GM18870 (cell line): ENCODE results near the gene TMEM163.
"Not testable (repeated sequence)": the region's sequence is repeated elsewhere in the genome, so short reads cannot be mapped to it uniquely, and the experiment has no call there.

Experiments used
- ATAC-seq: cut with Tn5 transposase; IDR thresholded peaks from one replicate; pipeline ENCODE4 v1.9.1; 2021; ENCODE audit warnings: moderate library complexity; ENCODE audit not compliant: unreplicated experiment

The TMEM163 gene

GRCh38 chr2:134540990-134541389, 177.8 kb downstream of the TMEM163 start:
- ATAC-seq = no peak

- ATAC-seq = no peak
Observed at GRCh38 chr2:134539981-134540380, 178.8 kb downstream of the TMEM163 start.

- no peak for ATAC-seq
Observed at GRCh38 chr2:134537702-134538101, 181.1 kb downstream of the TMEM163 start.

GRCh38 chr2:134537121-134537520, 181.7 kb downstream of the TMEM163 start:
- no peak for ATAC-seq

- ATAC-seq = no peak
Observed at GRCh38 chr2:134536296-134536695, 182.5 kb downstream of the TMEM163 start.

GRCh38 chr2:134532537-134532936, 186.3 kb downstream of the TMEM163 start:
- no peak for ATAC-seq

- no peak for ATAC-seq
Observed at GRCh38 chr2:134527381-134527780, 191.4 kb downstream of the TMEM163 start.

- ATAC-seq = no peak
Observed at GRCh38 chr2:134522496-134523455, 196.0 kb downstream of the TMEM163 start.

GRCh38 chr2:134518101-134518500, 200.7 kb downstream of the TMEM163 start:
- no peak for ATAC-seq

- ATAC-seq = no peak
Observed at GRCh38 chr2:134515137-134515536, 203.7 kb downstream of the TMEM163 start.

GRCh38 chr2:134513465-134513804, 205.4 kb downstream of the TMEM163 start:
- ATAC-seq = no peak

- no peak for ATAC-seq
Observed at GRCh38 chr2:134512734-134513464, 205.9 kb downstream of the TMEM163 start.

- no peak for ATAC-seq
Observed at GRCh38 chr2:134508391-134508790, 210.4 kb downstream of the TMEM163 start.

GRCh38 chr2:134507697-134508096, 211.1 kb downstream of the TMEM163 start:
- no peak for ATAC-seq

- not testable (repeated sequence) for ATAC-seq
Observed at GRCh38 chr2:134507159-134507558, 211.6 kb downstream of the TMEM163 start.

GRCh38 chr2:134505446-134505845, 213.4 kb downstream of the TMEM163 start:
- ATAC-seq = no peak

GRCh38 chr2:134504586-134505336, 214.0 kb downstream of the TMEM163 start:
- ATAC-seq = no peak

- ATAC-seq = no peak
Observed at GRCh38 chr2:134502104-134502503, 216.7 kb downstream of the TMEM163 start.

GRCh38 chr2:134501476-134502091, 217.2 kb downstream of the TMEM163 start:
- no peak for ATAC-seq

- ATAC-seq = no peak
Observed at GRCh38 chr2:134500211-134500935, 218.4 kb downstream of the TMEM163 start.
